ENCODE measurements around the gene GTF3A.
"Not testable (repeated sequence)": the region's sequence is repeated elsewhere in the genome, so short reads cannot be mapped to it uniquely, and the experiment has no call there.

The GTF3A gene

GRCh38 chr13:27424246-27425157 is at the start of gene GTF3A:
Gene GTF3A, plus strand, starts transcription at chr13:27424619.
- peak; percentile 72 to 81 for DNase-seq

DNA sequence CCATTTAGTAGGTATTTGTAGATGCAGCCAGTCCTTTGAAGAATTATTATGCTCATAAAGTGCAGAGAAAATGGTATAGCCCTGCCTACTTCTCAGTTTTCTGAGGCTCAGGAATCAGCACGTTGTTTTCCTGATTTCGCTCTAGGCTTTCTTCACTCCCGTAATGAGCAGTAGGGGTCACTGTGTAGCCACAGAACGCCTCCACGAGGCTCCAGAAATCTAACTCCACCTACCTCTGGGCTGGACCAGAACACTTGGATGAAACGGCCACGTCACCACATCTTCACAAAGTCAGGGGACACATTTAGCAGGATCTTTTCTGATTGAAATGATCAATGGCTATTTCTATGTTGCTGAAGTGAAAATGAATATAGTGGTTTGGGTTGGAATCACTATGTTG is 49.8 kb upstream of the GTF3A start:
- DNase-seq: peak; percentile 90 to 91

- DNase-seq: peak; percentile 44 to 63
Observed at GRCh38 chr13:27375686-27376326, 48.6 kb upstream of the GTF3A start.

DNA sequence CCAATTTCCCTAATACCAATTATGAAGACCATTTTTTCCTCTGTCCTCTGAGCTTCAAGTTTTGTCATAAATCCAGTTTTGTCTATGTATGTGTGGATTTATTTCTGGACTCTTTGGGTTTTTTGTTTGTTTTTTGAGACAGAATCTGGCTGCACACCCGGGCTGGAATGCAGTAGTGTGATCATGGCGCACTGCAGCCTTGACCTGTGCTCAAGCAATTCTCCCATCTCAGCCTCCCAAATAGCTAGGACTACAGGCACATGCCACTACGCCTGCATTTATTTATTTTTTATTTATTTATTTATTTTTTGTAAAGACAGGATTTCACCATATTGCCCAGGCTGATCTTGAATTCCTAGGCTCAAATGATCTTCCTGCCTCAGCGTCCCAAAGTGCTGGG is 45.3 kb upstream of the GTF3A start:
- no peak for DNase-seq

GRCh38 chr13:27379694-27380641 is 44.5 kb upstream of the GTF3A start:
- DNase-seq: peak; percentile 58 to 88

- no peak for DNase-seq
Observed at GRCh38 chr13:27381601-27382000, 42.8 kb upstream of the GTF3A start.

GRCh38 chr13:27383104-27383921 is 41.1 kb upstream of the GTF3A start:
- peak; percentile 87 to 89 for DNase-seq

DNA sequence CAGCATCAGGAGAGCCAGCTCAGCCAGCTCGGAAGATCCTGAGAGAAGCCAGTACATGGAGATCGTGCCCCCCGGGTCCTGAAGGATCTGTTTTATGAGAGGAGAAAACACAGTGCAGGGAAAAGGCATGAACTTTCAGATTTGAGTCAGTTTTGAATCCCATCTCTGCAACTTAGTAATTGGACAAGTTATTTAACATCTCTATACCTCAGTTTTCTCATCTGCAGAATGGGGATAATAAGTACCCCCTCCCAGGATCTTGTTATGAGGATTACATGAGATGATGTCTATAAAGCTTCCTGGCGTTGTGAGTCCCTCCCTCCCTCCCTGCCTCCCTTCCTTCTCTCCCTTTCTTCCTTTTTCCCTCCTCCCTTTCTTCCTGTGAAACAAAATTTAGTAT is 40.1 kb upstream of the GTF3A start:
- no peak for DNase-seq

- DNase-seq: no peak
Observed at GRCh38 chr13:27388241-27388640, 36.2 kb upstream of the GTF3A start.

DNA sequence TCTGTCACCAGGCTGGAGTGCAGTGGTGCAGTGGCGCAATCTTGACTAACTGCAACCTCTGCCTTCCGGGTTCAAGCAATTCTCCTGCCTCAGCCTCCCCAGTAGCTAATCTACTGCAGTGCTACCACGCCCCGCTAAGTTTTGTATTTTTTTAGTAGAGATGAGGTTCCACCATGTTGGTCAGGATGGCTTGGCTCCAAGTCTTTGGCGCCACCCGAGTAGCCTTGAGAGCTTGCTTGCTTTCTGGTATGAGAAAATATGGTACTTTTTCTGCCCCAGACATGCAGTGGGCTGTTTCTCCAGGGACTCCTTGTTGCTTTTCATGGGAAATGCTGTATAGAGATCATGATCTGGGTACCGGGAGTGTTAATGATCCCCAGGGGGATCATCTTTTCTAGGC is 34.5 kb upstream of the GTF3A start:
- DNase-seq: no peak

DNA sequence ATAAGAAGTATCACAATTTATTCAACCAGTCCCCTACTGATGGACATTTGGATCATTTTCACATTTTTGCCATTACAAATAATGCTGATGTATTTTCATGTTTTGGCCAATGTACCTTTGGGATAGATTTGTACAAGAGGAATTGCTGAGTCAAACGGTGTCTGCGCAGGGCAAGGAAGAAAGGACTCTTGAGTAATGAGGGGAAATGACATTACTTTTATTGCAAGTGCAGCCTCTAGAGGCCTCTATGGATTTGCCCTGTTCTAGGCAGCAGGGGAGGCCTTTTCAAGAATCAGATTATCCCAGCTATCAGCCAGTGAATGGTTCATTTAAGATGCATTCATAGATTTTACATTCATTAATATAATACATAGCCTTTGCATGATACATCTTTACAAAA is 32.9 kb upstream of the GTF3A start:
- DNase-seq: no peak

DNA sequence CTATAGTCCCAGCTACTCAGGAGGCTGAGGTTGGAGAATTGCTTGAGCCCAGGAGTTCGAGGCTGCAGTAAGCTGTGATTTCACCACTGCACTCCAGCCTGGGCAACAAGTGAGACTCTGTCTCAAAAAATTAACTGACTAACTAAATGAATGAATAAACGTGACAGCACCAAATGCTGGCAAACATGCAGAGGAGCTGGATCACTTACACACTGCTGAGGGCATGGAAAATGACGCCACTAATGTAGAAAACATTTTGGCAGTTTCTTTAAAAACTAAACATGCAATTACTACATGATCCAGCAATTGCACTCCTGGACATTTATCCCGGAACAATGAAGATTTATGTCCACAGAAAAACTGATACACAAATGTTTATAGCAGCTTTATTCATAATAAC is 31.3 kb upstream of the GTF3A start:
- DNase-seq: no peak

DNA sequence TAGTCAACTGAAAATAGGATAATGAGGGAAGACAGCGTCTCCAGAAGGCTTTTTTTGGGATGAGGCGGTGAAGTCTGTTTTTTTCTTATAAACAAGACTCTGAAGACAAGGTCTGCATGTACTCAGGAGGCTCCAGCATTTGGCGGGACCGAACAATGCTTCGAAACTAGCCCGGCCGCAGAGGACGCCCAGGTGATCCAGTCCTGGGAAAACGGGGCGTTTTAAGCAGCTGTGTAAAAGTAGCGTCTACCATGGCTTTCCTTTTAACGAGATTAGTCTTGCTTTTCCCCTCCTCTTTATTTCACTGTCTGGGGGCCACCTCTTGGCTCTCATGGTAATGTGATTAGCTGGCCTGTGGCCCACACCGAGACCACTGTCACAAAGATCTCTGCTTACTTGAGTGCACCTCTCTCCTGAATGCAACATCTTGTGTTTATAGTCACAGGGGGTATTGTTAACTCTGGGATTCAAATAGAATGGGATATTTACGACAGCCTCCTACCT is 29.4 kb upstream of the GTF3A start:
- DNase-seq: no peak

- no peak for DNase-seq
Observed at GRCh38 chr13:27396252-27396846, 28.1 kb upstream of the GTF3A start.

DNA sequence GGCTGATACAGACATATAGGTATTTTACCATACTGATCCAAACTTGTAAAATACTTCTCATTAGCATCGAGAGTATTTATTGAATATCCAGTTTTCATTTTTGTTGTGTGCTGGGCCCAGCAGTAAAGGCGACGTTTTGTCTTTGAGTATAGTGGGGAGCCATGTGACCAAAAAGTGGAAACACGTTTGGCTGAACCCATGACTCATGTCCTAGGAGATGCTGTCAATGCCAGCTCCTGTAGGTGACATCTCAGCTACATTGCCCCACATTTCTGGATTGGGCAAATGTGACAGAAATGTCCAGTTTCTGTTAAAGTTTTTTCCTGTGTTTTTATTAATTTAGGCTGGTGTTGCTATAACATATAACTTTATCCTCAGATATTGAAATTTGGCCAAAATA is 26.1 kb upstream of the GTF3A start:
- no peak for DNase-seq

DNA sequence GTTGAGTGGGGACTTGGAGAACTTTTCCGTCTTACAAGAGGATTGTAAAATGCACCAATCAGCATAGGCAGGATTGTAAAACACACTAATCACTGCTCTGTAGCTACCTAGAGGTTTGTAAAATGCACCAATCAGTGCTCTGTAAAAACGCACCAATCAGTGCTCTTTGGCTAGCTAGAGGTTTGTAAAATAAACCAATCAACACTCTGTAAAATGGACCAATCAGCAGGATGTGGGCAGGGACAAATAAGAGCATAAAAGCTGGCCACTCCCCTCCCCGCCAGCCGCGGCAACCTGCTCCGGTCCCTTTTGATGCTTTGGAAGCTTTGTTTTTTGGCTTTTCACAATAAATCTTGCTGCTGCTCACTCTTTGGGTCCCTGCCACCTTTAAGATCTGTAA is 24.0 kb upstream of the GTF3A start:
- not testable (repeated sequence) for DNase-seq

DNA sequence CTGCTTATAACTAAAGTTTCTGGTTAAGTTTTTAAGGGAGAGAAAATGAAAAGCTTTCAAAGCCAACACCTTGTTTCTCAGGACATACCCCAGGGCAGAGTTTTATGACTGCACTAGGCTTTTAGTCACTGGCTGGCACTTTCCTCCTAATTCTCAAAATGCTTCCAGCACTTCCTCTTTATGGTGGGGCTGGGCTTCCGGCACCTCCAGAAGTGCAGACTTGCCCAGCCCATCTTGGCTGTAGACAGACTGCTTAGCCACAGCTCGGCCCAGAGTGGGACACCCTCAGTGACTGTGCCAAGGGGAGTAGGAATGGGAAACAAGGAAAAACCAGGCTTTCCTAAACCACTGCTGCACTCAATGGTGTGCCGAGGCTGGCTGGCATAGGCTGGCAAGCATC is 23.2 kb upstream of the GTF3A start:
- no peak for DNase-seq

DNA sequence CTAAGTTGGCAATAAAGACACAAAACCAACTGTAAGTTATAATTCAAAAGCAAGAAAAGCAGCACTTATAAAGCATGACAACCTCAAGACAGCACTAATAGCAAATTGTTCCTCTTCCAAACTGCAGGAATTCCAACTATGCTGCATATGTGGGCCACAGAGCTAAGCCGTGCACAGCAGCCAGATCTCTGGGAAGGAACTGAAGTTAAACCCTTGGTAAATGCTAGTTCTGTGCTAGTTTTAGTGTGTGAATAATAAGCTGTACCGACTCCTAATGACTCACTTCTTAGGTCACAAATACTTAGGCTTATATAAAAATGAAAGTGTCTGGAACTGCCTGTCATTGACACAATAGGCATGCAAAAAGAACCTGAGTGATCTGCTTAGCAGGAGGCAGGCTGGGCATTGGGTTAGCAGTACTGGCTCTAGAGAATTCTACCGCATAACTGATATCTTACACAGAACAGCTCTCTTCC is 21.2 kb upstream of the GTF3A start:
- DNase-seq: no peak

GRCh38 chr13:27403727-27404385 is 20.6 kb upstream of the GTF3A start:
- DNase-seq: no peak

DNA sequence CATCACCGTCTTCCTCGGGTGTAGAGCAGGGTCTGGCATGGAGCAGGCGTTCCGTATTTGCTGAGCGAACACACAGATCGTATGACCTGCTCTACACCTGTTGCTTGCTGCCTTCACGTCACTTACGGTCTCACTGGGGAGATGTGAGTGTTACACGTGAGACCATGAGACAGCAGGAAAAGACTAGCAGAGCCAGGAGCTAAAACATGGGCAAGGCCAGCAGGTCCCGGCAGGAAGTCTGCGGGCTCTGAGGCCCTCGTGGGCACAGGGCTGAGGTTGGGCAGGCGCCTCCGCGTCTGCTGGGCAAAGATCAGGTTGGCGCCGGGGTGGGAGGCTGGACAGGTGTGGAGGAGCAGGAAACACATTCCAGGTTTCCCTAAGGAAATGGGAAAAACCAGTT is 19.7 kb upstream of the GTF3A start:
- DNase-seq: no peak

DNA sequence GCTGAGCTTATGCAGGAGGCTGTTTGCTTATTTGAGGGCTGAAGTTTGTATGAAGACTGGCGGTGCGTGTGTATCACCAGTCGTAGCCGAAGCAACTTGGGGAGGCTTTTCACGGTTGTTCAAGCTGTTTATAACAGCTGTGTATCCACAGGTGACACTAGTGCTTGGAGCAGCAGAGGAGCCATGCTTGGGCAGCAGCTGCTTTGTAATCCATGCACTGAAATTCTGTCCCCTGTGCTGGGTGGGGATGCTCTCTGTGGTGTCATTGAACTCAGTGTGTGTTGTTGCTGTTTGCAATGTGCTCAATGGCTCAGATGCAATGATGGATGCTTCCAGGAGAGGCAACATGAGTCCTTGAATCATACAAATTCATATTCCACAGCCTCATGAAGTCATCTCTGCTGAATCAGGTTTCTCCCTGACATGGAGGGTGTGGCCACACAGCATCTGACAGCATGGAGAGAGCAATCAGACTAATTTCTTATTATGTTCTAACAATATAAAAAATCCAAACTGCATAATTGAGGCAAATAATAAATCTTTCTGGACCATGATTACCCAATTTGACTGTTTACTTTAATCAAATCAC is 18.8 kb upstream of the GTF3A start:
- DNase-seq: no peak

Measured in SHP77 (cell line).